HL-60 (cell line): ENCODE data around the gene RAG1.

ENCODE experiments used
- DNase-seq, 2 experiments: peaks; one replicate each; pipeline ENCODE4 v3.0.0-alpha.2; 2010 to 2020; ENCODE audit warnings: low read depth in 1 of 2, low spot score in 1 of 2
- H3K27ac ChIP-seq: fragments of 250-450 bp; sonication (Bioruptor Pico); replicated peaks from 2 replicates; pipeline ENCODE4 v1.5.1; 2020; ENCODE audit warnings: mild to moderate bottlenecking, moderate library complexity
- H3K27me3 ChIP-seq: fragments of 250-450 bp; sonication (Bioruptor Pico); 2 replicates; pipeline ENCODE4 v1.5.1; 2021; ENCODE audit warnings: mild to moderate bottlenecking, moderate library complexity; ENCODE audit not compliant: insufficient read depth, poor library complexity, severe bottlenecking
- H3K4me3 ChIP-seq: replicated peaks from 2 replicates; pipeline ENCODE4 v1.5.1; 2011; ENCODE audit warnings: mild to moderate bottlenecking, control low read depth, low read length; ENCODE audit not compliant: insufficient read depth
- GABPA ChIP-seq: IDR thresholded peaks from 2 replicates; pipeline ENCODE4 v1.6.1; 2012; ENCODE audit warnings: low read depth
- POLR2AphosphoS5 ChIP-seq: IDR thresholded peaks from 2 replicates; pipeline ENCODE4 v1.6.1; 2012; ENCODE audit warnings: low read depth
- REST ChIP-seq: IDR thresholded peaks from 2 replicates; pipeline ENCODE4 v1.6.1; 2012; ENCODE audit warnings: low read depth; ENCODE audit not compliant: insufficient replicate concordance
- SPI1 ChIP-seq: IDR thresholded peaks from 2 replicates; pipeline ENCODE4 v1.6.1; 2012; ENCODE audit warnings: low read depth, mild to moderate bottlenecking, borderline replicate concordance
- TF ChIP-seq, protein P1 (sequence below): IDR thresholded peaks from one replicate; pipeline ENCODE4 v1.5.1; 2011; ENCODE audit warnings: low read length, control low read depth, inconsistent platforms; ENCODE audit not compliant: insufficient read depth

Gene RAG1

GRCh38 chr11:36609383-36609782, 41.6 kb downstream of the RAG1 start:
- no peak overlapping the region for H3K4me3 ChIP-seq
- H3K27me3 ChIP-seq, result no peaks in the 10 kb centered on the region
- H3K27ac ChIP-seq, result no peak overlapping the region
- no peak for DNase-seq
- no peak for TF ChIP-seq REST
- TF ChIP-seq, protein P1, sequence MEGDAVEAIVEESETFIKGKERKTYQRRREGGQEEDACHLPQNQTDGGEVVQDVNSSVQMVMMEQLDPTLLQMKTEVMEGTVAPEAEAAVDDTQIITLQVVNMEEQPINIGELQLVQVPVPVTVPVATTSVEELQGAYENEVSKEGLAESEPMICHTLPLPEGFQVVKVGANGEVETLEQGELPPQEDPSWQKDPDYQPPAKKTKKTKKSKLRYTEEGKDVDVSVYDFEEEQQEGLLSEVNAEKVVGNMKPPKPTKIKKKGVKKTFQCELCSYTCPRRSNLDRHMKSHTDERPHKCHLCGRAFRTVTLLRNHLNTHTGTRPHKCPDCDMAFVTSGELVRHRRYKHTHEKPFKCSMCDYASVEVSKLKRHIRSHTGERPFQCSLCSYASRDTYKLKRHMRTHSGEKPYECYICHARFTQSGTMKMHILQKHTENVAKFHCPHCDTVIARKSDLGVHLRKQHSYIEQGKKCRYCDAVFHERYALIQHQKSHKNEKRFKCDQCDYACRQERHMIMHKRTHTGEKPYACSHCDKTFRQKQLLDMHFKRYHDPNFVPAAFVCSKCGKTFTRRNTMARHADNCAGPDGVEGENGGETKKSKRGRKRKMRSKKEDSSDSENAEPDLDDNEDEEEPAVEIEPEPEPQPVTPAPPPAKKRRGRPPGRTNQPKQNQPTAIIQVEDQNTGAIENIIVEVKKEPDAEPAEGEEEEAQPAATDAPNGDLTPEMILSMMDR, result no peak
- no peak for TF ChIP-seq POLR2AphosphoS5
- no peak for TF ChIP-seq SPI1
- TF ChIP-seq GABPA, result no peak

DNA sequence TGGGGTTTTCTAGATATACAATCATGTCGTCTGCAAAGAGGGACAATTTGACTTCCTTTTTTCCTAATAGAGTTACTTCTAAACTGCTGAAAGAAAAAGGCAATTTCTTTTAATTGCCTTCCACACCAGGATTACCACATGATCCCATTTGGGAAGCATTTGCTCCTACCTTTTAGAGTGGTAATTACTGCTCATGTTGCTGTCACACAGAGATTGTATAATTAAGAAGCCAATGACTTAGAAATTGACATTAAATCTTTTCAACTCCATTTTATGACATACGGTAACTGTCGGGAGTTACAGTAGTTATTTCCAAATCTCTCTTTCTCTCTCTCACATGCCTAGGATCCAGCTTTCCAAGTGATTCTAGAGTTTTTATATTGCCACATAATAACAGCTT, 48.0 kb downstream of the RAG1 start:
- Histone ChIP-seq H3K27me3 (no peaks in the 10 kb centered on the region), H3K27ac (no peak overlapping the region), H3K4me3 (no peak overlapping the region)
- TF ChIP-seq, protein P1, result no peak
- TF ChIP-seq SPI1, result 0 out of 2 replicates have a peak, but pooled peaks have one; percentile 11
- no peak for DNase-seq

DNA sequence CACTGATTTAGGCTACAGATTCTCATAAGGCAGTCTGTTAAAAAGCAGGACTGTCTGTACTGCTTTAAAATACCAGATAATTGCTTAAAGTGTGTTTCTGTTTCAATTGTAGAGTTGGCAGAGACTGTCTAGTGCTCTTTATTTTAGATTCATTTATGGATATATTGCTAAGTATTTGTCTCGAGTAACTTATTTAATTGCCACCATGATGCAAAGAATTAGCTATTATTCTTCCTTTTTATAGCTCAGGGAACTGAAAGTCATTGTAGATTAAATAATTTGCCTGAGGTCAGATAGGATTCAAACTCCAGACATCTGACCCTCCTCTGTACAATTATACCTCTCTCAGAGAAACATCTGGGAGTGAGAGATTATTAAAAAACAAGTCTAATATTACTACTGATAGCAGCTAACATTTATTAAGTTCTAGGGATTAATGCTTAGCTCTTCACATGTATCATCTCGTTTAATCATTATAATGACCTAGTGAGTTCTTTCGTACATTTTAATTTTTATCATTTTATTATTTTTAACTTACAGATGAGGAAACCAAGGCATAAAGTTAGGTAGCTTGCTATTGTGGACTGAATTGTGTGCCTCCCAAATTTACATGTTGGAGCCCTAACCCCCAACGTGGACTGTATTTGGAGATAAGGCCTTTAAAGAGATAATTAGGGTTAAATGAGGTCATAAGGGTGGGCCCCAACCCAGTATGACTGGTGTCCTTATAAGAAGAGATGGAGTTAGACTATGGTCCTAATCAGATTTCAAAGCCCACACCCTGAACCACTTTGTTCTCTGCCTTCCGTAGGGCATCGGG, 49.9 kb downstream of the RAG1 start:
- TF ChIP-seq, protein P1, result no peak
- TF ChIP-seq REST (no peak), GABPA (no peak), SPI1 (no peak), POLR2AphosphoS5 (no peak)
- DNase-seq, result no peak
- Histone ChIP-seq H3K27ac (no peak overlapping the region), H3K4me3 (no peak overlapping the region), H3K27me3 (no peaks in the 10 kb centered on the region)
